Fibroblast of skin of left quadriceps (primary cell): ENCODE results near the gene CTXND2.
"Not testable (repeated sequence)": the region's sequence is repeated elsewhere in the genome, so short reads cannot be mapped to it uniquely, and the experiment has no call there.

ENCODE experiments used
- DNase-seq, 2 experiments: peaks; one replicate each; pipeline ENCODE4 v3.0.0-alpha.2; 2013; ENCODE audit warnings: low read depth in 2 of 2

Gene CTXND2

DNA sequence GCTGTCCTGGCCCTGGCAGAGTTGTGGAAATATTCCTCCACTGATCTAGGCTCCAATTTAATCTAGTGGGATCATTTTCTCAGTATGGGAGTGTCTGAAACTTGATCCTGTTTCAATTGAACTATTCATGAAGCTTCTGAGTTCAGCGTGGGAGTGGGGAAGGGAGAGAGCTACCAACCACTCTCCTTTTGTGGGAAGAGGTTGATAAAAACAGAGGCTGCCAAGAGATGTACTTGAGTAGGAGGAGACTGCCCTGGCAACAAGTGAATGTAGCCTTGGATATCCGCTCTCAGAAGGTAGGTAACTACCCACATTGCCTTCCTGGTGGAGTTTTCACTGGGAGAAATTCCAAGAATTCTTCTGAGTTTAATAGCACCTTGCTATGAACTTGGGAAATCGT, at the start of gene CTXND2:
CTXND2 (plus strand) TSS at position 119 of the 400 bp plus-strand sequence. CDS start 25,179 bp downstream, outside the sequence.
- DNase-seq = no peak

DNA sequence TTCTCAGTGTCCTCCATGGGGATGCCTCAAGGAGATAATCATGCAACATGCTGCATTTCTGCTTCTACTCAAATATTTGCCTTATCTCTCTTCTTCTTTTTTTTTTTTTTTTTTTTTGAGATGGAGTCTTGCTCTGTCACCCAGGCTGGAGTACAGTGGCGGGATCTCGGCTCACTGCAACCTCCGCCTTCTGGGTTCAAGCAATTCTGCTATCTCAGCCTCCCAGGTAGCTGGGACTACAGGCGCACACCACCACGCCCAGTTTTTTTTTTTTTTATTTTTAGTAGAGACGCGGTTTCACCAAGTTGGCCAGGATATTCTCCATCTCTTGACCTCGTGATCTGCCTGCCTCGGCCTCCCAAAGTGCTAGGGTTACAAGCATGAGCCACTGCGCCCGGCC, 46.1 kb upstream of the CTXND2 start:
- DNase-seq = not testable (repeated sequence)

- DNase-seq = no peak
Observed at GRCh38 chr1:150841626-150842025, 45.3 kb upstream of the CTXND2 start.

DNA sequence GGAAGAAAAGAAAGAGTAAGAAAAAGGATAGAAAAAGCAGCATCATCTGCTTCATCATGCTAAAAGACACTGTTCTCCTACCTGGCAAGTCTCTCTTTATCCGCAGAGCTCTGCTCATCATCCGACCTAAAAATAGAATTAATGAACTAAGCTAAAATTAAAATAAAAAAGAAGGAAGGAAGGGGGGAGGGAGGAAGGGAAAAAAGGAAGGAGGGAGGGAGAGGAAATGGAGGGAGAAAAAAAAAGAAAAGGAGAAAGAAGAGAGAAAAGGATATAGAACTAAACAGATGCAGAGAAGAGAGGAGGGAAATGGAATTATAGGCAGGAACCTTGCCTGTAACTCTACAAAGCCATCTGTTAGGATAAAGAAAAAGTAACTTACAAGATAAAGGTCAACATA, 44.6 kb upstream of the CTXND2 start:
- no peak for DNase-seq

- no peak for DNase-seq
Observed at GRCh38 chr1:150842964-150843363, 44.0 kb upstream of the CTXND2 start.

GRCh38 chr1:150843474-150843873, 43.5 kb upstream of the CTXND2 start:
- no peak for DNase-seq

DNA sequence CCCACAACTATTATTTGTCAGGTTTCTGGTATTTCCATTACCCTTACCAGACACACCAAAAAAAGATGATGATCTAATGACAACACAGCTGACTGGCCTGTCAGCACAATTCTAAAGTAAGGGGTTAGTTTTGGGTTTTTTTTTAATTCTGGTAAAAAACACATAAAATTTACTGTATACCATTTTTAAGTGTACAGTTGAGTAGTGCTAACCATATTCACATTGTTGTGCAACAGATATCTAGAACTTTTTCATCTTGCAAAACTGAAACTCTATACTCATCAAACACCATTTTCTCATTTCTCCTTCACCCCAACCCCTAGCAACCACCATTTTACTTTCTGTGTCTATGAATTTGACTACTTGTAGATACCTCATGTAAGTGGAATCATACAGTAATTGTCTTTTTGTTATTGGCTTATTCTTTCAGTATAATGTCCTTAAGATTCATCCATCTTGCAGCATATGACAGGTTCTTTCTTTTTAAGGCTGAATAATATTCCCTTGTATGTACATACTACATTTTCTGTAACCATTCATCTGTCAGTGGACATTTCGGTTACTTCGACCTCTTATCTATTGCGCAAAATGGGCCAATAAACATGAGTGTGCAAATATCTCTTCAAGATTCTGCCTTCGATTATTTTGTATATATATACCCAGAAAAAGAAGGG, 40.3 kb upstream of the CTXND2 start:
- no peak for DNase-seq

GRCh38 chr1:150850801-150851362, 36.1 kb upstream of the CTXND2 start:
- not testable (repeated sequence) for DNase-seq

DNA sequence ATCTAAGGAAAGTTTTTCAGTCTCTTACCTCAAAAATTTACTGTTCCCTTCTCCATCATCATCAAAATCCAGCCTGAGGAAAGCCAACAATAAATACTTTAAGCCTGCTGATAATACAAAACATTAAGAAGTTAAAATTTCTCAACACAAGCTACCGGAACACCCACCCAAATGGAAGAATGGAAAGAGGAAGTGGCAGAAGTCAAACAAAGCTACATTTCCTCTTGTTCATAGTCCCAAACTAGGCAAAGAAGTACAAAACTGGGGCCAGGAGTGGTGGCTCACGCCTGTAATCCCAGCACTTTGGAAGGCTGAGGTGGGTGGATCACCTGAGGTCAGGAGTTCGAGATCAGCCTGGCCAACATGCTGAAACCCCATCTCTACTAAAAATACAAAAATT, 34.2 kb upstream of the CTXND2 start:
- DNase-seq = not testable (repeated sequence)

- DNase-seq = no peak
Observed at GRCh38 chr1:150863724-150864123, 23.2 kb upstream of the CTXND2 start.

DNA sequence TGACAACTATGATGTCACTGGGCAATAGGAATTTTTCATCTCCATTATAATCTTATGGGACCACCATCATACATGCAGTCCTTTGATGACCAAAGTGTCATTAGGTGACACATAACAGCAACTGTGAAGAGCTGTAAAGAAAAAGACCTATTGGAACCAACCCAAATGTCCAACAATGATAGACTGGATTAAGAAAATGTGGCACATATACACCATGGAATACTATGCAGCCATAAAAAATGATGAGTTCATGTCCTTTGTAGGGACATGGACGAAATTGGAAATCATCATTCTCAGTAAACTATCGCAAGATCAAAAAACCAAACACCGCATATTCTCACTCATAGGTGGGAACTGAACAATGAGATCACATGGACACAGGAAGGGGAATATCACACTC, 22.7 kb upstream of the CTXND2 start:
- DNase-seq = not testable (repeated sequence)

DNA sequence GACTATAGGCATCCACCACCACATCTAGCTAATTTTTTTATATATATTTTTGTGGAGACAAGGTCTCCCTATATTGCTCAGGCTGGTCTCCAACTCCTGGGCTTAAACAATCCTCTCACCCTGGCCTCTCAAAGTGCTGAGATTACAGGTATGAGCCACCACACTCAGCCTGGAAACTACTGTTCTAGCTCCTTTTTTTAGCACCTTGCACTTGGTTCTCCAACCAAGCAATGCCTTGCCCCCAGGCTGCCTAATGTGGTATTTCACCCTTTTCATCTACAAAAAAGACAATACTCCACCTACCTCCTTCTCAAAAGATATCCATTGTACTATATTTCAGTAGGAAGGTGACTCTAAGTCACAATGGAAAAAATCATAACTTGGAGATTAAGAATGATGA, 17.3 kb upstream of the CTXND2 start:
- DNase-seq = no peak

DNA sequence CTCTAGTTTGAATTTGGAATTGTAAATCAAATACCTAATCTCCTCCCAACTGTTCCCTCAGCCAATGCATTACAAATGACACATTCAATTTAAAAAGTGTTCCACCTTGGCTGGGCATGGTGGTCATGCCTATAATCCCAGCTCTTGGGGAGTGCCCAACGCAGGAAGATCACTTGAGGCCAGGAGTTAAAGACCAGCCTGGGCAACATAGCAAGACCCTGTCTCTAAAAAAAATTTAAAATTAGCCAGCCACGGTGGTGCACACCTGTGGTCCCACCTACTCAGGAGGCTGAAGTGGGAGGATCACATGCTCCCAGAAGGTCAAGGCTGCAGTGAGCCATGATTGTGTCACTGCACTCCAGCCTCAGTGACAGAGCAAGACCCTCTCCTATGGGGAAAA, 14.4 kb upstream of the CTXND2 start:
- no peak for DNase-seq

- DNase-seq = no peak
Observed at GRCh38 chr1:150873521-150873920, 13.4 kb upstream of the CTXND2 start.

GRCh38 chr1:150874455-150875196, 12.3 kb upstream of the CTXND2 start:
- no peak for DNase-seq

DNA sequence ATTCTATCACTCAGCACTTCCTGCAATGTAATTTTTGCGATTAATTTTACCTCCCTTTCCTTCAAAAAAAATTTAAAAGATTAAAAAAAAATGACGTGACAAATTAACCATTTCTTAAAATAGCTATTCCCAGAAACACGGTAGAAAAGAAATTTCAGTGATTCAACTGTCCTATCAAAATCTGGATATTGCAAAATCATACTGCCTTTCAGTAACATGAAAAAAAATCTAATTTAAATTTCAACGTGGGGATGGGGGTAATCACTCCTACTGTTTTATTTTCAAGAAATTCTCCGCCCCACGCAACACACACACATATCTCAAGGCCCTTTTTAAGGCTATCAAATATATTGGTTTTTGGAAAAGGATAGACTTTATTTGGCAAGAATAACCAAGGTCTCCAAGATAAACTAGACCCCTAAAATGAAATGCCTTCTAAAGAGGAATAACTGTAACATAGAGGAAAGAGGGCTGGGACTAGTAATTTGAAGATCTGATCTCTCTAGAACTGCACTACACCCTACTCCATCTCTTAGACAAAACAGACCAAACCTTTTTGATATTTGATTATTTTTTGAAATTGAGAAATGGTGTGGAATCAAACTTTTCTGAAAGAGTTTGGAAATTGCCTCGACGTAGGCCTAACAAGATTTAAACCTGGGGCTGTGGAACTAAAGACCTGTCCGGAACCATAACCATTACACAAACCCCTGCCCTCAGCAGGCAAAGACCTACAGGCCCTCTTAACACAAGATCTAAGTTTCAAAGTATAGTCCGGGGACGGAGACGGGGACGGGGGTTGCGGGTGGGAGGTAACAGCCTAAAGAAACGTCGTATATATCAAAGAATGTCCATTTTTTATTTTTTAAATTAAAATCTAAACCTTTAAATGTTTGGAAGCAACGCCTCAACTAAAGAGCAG, 11.5 kb upstream of the CTXND2 start:
- DNase-seq = no peak

GRCh38 chr1:150876119-150876454, 10.8 kb upstream of the CTXND2 start:
- DNase-seq = peak in 1 of 2 experiments; percentile 20

DNA sequence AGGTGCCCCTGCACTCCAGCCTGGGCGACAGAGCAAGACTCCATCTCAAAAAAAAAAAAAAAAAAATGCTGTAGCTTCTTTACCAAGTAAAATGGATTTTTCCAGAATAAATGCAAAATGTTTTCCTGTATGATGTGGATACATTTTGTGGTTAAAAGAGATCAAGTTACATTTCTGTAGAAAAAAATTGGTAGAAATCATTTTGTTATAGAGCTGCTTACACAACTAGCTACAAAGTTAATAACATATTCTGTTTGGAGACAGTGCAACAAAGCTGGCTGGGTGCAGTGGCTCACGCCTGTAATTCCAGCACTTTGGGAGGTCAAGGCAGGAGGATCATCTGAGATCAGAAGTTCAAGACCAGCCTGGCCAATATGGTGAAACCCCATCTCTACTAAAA, 8.0 kb upstream of the CTXND2 start:
- peak; percentile 9 to 17 for DNase-seq

- peak; percentile 97 to 98 for DNase-seq
Observed at GRCh38 chr1:150881331-150882070, 5.4 kb upstream of the CTXND2 start.

DNA sequence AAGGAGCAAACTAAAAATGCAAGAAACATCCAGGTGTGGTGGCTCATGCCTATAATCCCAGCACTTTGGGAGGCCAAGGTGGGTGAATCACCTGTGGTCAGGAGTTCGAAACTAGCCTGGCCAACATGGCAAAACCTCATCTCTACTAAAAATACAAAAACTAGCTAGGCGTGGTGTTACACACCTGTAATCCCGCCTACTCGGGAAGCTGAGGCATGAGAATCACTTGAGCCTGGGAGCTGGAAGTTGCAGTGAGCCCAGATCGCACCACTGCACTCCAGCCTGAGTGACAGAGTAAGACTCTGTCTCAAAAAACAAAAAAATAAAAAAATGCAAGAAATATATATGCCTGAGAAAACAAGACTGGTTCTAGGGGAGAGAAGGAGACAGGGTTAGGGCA, 3.8 kb upstream of the CTXND2 start:
- DNase-seq = not testable (repeated sequence)

- no peak for DNase-seq
Observed at GRCh38 chr1:150888727-150889126, 1.8 kb downstream of the CTXND2 start.
